Measurements from ENCODE around the gene MTIF3. TPM values are rescaled to one million over a fixed set of nuclear protein-coding genes. Genes with fewer than 3 reads are reported as not detected.

Gene MTIF3
- total and polyA plus RNA-seq, 4 donors: 26.9 to 64.7 (median 46.6) TPM

DNA sequence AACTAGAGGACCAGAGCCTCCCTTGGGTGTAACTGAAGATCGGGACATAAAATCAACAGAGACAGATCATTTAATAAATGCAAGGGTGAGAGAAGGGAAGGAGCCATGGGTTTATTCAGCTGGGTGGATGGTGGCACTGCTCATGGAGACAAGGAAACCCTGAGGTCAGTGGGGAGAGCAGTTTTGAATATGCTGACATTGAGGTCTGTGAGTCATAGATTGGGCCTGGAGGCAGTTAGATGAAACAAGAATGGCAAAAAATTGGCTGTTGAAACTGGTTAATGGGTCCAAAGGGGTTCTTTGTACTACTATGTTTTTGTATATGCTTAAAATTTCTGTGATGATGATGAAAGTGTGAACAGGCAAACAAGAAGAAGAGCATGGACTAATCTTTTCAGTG is 31.0 kb downstream of the MTIF3 start:
- DNase-seq (no peak), ATAC-seq (ENCODE audit: insufficient read depth, low FRiP score) (no peak)
- 92 to 100% methylated on average over 1 of the region's 1 CpG for WGBS, 2 donors
- Histone ChIP-seq H3K4me1 (ENCODE audit: control insufficient read depth in 5 of 5, insufficient read depth in 5 of 5, low read length in 5 of 5) (peaks cover 0 to 3% (median 0%) of the 10 kb centered on the region in 5 donors), H3K36me3 (ENCODE audit: control insufficient read depth in 4 of 4, insufficient read depth in 4 of 4, low read length in 4 of 4) (no peaks in the 10 kb centered on the region), H3K27ac (ENCODE audit: low read depth in 1 of 2, low read length in 1 of 2) (no peak overlapping the region), H3K27me3 (ENCODE audit: control insufficient read depth in 3 of 3, insufficient read depth in 3 of 3, low read length in 2 of 3) (peaks cover 0 to 5% (median 3%) of the 10 kb centered on the region in 3 donors), H3K9ac (ENCODE audit: insufficient read depth in 1 of 2, low read length in 2 of 2) (no peak overlapping the region), H3K4me3 (no peak overlapping the region), H3K9me3 (ENCODE audit: control insufficient read depth in 4 of 4, insufficient read depth in 3 of 4, low read length in 3 of 4) (no peaks in the 10 kb centered on the region)
- TF ChIP-seq, protein P1, sequence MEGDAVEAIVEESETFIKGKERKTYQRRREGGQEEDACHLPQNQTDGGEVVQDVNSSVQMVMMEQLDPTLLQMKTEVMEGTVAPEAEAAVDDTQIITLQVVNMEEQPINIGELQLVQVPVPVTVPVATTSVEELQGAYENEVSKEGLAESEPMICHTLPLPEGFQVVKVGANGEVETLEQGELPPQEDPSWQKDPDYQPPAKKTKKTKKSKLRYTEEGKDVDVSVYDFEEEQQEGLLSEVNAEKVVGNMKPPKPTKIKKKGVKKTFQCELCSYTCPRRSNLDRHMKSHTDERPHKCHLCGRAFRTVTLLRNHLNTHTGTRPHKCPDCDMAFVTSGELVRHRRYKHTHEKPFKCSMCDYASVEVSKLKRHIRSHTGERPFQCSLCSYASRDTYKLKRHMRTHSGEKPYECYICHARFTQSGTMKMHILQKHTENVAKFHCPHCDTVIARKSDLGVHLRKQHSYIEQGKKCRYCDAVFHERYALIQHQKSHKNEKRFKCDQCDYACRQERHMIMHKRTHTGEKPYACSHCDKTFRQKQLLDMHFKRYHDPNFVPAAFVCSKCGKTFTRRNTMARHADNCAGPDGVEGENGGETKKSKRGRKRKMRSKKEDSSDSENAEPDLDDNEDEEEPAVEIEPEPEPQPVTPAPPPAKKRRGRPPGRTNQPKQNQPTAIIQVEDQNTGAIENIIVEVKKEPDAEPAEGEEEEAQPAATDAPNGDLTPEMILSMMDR (IDR thresholded peaks at IDR 0.05; ENCODE audit: control extremely low read depth, extremely low read depth): no peak

DNA sequence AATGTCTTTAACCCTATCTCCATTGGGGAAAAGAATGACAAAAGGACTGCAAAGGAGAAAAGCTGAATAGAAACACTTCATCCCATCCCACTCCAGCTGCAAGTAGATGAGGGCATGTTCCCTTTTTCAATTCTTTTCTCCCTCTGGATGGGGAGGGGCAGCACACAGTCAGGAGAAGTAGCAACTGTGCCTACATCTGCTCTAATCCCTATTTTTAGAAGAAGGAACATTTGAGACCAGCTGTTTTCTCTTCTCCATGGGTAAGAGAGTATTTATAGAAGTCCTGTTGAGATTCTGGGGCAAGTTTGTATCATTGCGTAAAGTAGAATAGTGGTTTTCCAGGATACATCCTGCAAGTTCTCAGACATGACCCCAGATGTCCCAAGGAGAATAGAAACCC is 35.2 kb downstream of the MTIF3 start:
- peaks cover 0 to 5% (median 3%) of the 10 kb centered on the region in 3 donors for H3K27me3 ChIP-seq (ENCODE audit: control insufficient read depth in 3 of 3, insufficient read depth in 3 of 3, low read length in 2 of 3)
- DNase-seq (no peak), ATAC-seq (ENCODE audit: insufficient read depth, low FRiP score) (no peak)
- no peak overlapping the region for H3K4me3 ChIP-seq
- TF ChIP-seq, protein P1 (IDR thresholded peaks at IDR 0.05; ENCODE audit: control extremely low read depth, extremely low read depth): no peak
- no peak overlapping the region for H3K9ac ChIP-seq (ENCODE audit: insufficient read depth in 1 of 2, low read length in 2 of 2)
- H3K9me3 ChIP-seq (ENCODE audit: control insufficient read depth in 4 of 4, insufficient read depth in 3 of 4, low read length in 3 of 4): no peaks in the 10 kb centered on the region
- H3K27ac ChIP-seq (ENCODE audit: low read depth in 1 of 2, low read length in 1 of 2): no peak overlapping the region
- H3K4me1 ChIP-seq (ENCODE audit: control insufficient read depth in 5 of 5, insufficient read depth in 5 of 5, low read length in 5 of 5): no peaks in the 10 kb centered on the region
- H3K36me3 ChIP-seq (ENCODE audit: control insufficient read depth in 4 of 4, insufficient read depth in 4 of 4, low read length in 4 of 4): no peaks in the 10 kb centered on the region
- 80% methylated on average over 1 of the region's 1 CpG for WGBS, 2 donors

DNA sequence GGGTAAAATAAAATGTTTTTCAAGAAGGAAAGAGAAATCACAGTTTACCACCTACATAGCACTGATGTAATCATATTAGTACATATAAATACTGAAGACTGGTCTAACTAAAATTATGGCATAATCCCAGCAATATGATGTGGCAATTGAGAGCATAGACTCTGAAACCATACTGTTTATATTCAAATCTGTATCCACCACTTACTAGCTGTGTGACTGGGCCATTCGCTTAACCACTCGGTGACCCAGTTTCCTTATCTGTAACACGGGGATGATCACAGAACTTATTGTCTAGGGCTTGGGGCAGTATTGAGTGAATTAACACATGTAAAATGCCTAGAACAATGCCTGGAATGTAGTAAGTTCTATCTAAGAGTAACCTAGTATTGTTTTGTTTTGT is 39.0 kb downstream of the MTIF3 start:
- H3K4me3 ChIP-seq: no peak overlapping the region
- H3K27me3 ChIP-seq (ENCODE audit: control insufficient read depth in 3 of 3, insufficient read depth in 3 of 3, low read length in 2 of 3): no peaks in the 10 kb centered on the region
- WGBS, 2 donors: 72 to 83% methylated on average over 3 of the region's 3 CpGs
- no peak overlapping the region for H3K27ac ChIP-seq (ENCODE audit: low read depth in 1 of 2, low read length in 1 of 2)
- no peaks in the 10 kb centered on the region for H3K36me3 ChIP-seq (ENCODE audit: control insufficient read depth in 4 of 4, insufficient read depth in 4 of 4, low read length in 4 of 4)
- DNase-seq: no peak
- H3K9ac ChIP-seq (ENCODE audit: insufficient read depth in 1 of 2, low read length in 2 of 2): no peak overlapping the region
- ATAC-seq (ENCODE audit: insufficient read depth, low FRiP score): no peak
- TF ChIP-seq, protein P1 (IDR thresholded peaks at IDR 0.05; ENCODE audit: control extremely low read depth, extremely low read depth): no peak
- H3K9me3 ChIP-seq (ENCODE audit: control insufficient read depth in 4 of 4, insufficient read depth in 3 of 4, low read length in 3 of 4): no peaks in the 10 kb centered on the region
- H3K4me1 ChIP-seq (ENCODE audit: control insufficient read depth in 5 of 5, insufficient read depth in 5 of 5, low read length in 5 of 5): no peaks in the 10 kb centered on the region

DNA sequence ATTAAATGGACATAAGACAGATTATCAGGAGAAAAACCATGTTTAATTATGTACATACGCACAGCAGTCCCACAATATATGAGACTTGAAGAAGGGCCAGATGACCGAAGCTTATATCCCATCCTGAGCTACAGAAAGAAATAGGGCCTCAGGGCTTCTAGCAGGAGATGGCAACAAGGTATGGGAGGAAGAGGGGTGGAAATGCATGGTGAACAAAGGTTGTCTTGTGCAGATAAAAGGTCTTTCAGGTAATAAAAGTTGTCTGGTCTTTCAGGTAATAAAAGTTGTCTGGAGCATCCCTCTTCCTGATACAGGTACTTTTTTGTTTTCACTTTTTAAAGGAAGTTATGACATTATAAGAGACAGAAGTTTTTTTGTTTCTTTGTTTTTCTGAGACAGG is 41.4 kb downstream of the MTIF3 start:
- 90 to 92% methylated on average over 2 of the region's 2 CpGs for WGBS, 2 donors
- Histone ChIP-seq H3K27ac (ENCODE audit: low read depth in 1 of 2, low read length in 1 of 2) (no peak overlapping the region), H3K9ac (ENCODE audit: insufficient read depth in 1 of 2, low read length in 2 of 2) (no peak overlapping the region), H3K4me1 (ENCODE audit: control insufficient read depth in 5 of 5, insufficient read depth in 5 of 5, low read length in 5 of 5) (peaks cover 0 to 4% (median 0%) of the 10 kb centered on the region in 5 donors), H3K36me3 (ENCODE audit: control insufficient read depth in 4 of 4, insufficient read depth in 4 of 4, low read length in 4 of 4) (no peaks in the 10 kb centered on the region), H3K9me3 (ENCODE audit: control insufficient read depth in 4 of 4, insufficient read depth in 3 of 4, low read length in 3 of 4) (no peaks in the 10 kb centered on the region), H3K27me3 (ENCODE audit: control insufficient read depth in 3 of 3, insufficient read depth in 3 of 3, low read length in 2 of 3) (no peaks in the 10 kb centered on the region), H3K4me3 (no peak overlapping the region)
- DNase-seq (no peak), ATAC-seq (ENCODE audit: insufficient read depth, low FRiP score) (no peak)
- TF ChIP-seq, protein P1 (IDR thresholded peaks at IDR 0.05; ENCODE audit: control extremely low read depth, extremely low read depth): no peak
